Amniotic epithelial cell (primary cell): ENCODE measurements around the gene FZD7.

Experiments used
- DNase-seq: peaks from one replicate; pipeline ENCODE4 v3.0.0-alpha.2; 2010; ENCODE audit warnings: low read depth

FZD7 gene

DNA sequence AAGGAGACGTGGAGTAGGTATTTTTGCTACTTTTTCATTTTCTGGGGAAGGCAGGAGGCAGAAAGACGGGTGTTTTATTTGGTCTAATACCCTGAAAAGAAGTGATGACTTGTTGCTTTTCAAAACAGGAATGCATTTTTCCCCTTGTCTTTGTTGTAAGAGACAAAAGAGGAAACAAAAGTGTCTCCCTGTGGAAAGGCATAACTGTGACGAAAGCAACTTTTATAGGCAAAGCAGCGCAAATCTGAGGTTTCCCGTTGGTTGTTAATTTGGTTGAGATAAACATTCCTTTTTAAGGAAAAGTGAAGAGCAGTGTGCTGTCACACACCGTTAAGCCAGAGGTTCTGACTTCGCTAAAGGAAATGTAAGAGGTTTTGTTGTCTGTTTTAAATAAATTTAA lies 3.4 kb downstream of the FZD7 start:
- peak; percentile 38 for DNase-seq

- DNase-seq = peak; percentile 56
Observed at GRCh38 chr2:202038471-202039277, 5.0 kb downstream of the FZD7 start.

DNA sequence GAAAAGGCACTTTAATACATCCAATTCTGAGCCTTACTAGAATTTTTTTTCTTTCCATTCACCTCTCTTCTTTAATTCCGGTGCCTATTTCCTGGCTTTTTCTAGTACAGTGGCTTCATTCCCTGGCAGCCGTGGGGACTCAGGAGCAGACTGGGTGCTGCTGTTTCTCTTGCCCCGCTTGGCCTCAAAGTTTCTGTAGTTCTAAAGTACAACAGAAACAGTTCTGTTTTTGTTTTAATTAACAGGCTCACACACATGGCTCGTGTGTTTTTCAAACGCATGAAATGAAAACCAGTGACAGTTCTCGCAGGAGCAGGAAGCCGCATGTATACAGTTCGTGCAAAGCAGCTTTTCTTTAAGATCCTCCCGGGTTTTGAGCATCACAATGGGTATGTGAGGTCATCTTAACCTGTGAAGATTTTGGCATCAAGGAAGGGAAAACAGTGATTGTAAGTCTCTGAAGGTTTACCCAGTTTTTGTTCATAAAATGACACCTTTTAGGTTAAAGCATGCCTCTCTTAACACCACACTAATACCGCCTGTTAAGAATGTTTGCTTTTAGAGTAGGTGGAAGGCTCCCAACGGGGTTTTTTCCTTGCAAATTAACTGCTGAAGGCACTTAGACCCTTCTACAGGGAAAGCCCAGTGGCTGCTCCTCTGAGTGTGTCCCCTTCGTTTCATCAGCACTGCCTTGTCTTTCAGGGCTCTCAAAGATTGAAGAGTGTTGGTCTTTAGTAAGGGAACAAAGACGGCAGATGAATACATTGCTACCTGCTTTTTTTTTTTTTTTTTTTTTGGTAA lies 5.8 kb downstream of the FZD7 start:
- DNase-seq = no peak

DNA sequence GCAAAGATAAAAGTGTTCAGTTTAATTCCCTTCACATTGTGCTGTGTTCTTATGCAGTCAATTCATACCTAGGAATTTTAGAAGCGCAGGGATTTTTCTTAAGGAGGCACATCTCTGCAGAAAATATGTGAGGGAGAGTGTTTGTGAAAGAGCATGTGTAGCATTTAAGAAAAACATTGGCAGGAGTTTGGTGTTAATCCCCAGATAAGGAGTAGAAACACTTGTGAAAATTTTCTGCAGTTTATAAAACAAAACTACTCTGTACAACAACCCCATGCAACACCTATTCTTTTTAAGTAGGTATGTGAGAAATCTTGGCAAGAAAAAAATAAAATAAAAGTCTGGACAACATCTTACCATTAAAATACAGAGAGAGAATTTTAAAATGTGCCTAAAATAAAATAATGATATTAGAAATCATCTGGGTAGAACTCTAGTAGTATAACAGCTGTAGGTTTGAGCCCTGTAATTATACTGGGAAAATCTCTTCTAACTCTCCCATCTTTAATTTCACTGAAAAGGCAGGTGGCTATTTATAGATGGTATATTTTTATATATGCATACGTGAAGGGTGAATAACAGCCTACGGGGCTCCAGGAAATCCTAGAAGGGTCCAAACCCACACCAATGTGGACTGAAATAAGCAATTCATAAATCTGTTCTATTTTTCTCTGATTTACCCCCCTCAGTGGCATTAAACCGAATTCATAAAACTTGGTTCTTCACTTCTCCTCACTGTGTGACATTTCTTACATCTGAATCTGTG lies 6.6 kb downstream of the FZD7 start:
- DNase-seq = no peak

DNA sequence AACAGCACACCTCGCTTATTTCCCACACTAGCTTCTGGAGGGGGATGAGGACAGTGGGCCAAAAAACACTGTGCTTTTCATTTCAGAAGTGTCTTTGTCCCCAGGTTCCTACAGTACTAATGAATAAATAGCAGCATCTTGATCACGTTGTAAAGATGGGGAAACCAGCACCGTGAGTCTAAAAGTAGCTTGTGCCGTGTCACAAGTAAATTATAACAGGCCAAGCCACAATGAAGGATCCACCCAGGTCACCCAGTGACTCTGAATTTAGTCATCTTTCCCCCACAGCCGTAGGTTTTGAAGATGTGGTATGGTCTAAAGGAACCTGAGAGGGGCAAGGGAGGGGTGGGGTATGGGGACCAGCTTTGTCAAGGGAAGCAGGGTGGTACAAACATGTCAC lies 8.8 kb downstream of the FZD7 start:
- DNase-seq = no peak

DNA sequence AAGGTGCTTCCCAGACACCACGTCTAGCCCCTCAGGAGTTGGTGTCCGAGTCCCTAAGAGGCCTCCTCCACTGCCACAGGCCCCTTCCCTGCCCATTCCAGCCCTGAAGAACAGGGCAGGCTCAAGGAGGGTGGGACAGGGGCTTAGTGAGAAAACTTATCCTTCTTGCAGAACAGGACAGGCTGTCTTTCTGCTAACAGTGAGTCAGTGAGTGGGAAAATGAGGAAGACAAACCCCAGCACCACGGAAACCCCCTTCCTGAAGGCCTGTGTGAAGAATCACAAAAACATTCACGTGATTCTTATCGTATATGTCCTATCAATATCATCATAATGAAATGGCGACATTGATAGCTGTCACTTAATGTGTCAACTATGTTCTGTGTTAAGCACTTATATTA lies 9.8 kb downstream of the FZD7 start:
- no peak for DNase-seq

DNA sequence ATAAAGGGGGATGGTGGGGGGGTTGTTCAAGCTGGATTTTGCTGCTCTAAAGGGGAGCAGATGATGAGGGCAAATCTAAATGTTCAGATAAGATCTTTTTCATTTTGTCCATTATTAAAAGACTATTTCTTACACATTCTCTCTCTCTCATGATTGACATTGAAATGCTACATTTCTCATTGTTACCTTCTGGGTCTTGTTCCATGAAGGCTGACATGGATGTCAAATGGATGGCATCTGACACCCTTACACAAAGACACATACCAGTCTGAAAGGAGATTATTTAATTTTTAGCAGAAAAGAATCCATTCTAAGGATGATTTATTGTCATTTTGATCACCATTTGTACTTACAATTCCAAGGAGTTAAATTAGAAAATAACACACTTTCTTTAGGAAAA lies 11.1 kb downstream of the FZD7 start:
- DNase-seq = no peak

DNA sequence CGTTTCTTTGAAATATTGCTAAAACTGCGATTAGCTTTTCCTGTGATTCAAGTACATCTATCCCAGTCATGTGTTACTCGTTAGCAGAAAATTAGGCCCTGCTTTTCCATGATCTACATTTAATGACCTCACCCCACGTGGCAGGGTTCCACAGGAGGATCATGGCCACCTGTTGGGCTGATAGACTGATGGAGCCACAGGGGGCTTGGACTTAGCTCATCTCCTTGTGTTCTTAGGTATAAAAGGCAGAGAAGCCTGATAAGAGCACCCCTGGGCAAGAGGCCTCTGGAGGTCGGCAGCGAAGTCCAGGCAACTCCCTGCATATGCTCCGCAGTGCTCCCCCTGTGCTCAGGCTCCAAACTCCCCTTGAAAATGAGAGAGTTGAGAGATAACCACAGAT lies 12.9 kb downstream of the FZD7 start:
- no peak for DNase-seq

DNA sequence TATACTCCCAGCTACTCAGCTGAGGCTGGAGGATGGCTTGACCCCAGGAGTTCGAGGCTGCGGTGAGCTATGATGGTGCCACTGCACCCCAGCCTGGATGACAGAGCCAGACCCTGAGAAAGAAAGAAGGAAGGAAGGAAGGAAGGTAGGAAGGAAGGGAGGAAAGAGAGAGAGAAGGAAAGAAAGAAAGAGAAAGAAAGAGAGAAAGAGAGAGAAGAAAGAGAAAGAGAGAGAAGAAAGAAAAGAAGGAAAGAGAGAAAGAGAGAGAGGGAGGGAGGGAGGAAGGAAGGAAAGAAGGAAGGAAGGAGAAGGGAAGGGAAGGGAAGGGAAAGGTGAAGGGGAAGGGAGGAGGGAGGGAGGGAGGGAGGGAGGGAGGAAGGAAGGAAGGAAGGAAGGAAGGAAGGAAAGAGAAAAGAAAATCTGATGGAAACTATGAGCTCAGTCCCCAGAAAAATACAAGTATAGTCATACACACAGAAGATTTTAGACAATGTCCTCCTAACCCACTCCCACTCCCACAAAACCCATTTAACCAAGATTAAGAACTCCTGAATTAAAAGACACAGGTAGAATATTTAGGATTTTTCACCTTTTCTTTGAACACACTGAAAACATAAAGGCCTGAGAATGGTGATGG lies 15.6 kb downstream of the FZD7 start:
- DNase-seq = no peak

DNA sequence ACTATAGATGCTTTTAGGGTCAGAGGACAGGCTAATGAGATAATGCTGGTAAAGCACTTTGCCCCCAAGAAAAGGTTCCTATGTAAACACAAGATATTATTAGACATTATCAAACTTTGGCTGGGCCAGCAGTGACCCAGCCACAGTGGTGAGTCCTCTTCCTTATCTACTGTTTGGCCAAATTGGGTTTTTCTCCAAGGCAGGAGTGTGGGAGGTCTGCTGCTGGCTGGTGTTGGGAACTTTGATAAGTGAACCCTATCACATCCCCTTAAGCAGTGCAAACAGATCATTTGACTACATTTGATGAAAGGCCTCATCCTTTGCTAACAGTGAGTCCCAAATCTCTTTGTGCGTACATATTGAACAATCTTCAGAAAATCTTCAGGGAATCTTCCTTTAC lies 16.2 kb downstream of the FZD7 start:
- no peak for DNase-seq

GRCh38 chr2:202050652-202051051 lies 17.0 kb downstream of the FZD7 start:
- DNase-seq = no peak

DNA sequence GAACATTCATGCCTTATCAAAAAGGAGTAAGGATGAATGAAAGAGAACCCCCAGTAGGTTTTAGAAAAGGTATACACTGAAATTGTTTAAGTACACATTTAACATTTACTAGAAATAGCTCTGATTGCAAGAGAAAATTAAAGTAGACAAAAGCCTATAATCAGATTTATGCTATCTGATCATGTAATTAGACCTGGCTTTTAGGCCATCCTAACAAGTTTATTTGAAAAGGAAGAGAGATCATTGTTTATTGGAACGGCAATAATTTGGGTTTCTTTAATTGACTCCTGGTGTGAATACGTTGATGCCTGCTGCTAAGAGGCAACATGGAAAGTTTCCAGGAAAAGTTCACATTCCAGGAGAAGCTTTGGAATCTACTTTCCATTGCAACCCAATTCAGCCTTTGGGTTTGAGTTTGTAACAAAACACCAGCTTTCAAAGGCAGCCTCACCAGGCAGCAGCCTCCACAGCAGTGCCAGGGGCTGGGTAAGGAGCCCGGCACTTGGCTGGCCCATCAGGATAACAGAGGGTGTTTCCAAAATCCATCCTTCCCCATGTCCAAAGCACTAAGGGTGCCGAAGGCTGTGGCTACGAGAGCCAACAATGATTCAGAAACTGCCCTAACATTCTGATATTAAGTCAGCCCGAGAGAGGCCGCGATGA lies 18.0 kb downstream of the FZD7 start:
- no peak for DNase-seq

GRCh38 chr2:202052235-202052634 lies 18.6 kb downstream of the FZD7 start:
- no peak for DNase-seq

- no peak for DNase-seq
Observed at GRCh38 chr2:202054679-202055078, 21.0 kb downstream of the FZD7 start.

DNA sequence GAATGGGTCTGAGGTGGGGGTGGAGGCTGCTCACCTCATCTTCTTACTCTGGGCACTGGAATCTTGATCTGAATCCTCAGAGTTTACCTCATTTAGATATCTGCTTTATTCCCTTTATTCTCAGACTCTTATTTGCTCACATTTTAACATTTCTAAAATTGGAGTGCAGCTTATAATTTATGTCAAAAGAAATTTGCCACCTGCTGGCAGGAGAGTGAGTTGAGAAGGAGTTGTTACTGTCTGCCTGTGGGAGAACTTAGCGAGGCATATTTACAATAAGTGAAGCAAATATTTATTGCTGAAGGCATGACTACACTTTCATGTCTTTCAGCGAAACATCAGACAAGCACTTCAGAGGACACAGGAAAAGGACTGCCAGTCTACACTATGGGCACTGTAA lies 23.0 kb downstream of the FZD7 start:
- DNase-seq = no peak

- no peak for DNase-seq
Observed at GRCh38 chr2:202060218-202060617, 26.6 kb downstream of the FZD7 start.

GRCh38 chr2:202061695-202062094 lies 28.0 kb downstream of the FZD7 start:
- no peak for DNase-seq

GRCh38 chr2:202064171-202064880 lies 30.7 kb downstream of the FZD7 start:
- peak; percentile 97 for DNase-seq

DNA sequence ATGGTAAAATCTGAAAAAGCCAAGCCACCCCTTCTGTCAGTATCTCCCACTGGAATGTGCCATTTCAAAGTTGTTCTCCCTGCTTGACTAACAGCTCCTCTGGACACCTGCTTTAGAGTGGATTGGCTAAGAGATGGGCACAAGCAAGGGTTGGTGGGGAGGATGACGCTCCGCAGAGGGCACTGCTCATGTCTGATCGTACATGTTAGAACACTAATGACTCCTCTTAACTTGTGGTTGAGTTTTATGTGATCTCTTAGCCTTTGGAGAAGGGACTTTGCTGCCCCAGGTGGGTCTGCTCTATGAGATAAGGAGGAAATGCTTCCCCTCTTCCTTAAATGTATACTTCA lies 31.2 kb downstream of the FZD7 start:
- no peak for DNase-seq

GRCh38 chr2:202065876-202066275 lies 32.2 kb downstream of the FZD7 start:
- DNase-seq = no peak

DNA sequence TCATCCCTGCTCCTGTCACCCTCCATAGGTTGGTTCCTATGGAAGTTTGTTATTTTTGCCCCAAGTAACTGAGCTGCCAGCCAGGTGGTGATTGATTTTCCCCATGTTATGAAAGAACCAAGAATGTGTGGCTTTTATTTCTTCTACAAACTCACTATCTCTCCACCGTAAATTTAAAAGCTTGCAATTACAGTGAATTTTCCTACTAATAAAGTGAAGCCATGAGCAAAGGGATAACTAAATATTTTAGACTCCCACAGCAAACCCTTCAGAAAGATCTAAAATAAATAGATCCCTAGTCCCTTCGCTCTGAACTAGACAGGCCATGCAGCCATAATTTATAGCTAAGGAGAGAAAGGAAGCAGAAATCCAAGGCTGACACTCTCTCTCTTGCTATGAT lies 33.2 kb downstream of the FZD7 start:
- DNase-seq = no peak
